Measurements from ENCODE around the gene NMU.

Gene NMU

GRCh38 chr4:55671667-55672066 is 35.6 kb upstream of the NMU start:
- no peak for DNase-seq (ENCODE audit: low read depth)
- H3K4me3 ChIP-seq (ENCODE audit: low read length), result no peak overlapping the region
- TF ChIP-seq, protein P1, sequence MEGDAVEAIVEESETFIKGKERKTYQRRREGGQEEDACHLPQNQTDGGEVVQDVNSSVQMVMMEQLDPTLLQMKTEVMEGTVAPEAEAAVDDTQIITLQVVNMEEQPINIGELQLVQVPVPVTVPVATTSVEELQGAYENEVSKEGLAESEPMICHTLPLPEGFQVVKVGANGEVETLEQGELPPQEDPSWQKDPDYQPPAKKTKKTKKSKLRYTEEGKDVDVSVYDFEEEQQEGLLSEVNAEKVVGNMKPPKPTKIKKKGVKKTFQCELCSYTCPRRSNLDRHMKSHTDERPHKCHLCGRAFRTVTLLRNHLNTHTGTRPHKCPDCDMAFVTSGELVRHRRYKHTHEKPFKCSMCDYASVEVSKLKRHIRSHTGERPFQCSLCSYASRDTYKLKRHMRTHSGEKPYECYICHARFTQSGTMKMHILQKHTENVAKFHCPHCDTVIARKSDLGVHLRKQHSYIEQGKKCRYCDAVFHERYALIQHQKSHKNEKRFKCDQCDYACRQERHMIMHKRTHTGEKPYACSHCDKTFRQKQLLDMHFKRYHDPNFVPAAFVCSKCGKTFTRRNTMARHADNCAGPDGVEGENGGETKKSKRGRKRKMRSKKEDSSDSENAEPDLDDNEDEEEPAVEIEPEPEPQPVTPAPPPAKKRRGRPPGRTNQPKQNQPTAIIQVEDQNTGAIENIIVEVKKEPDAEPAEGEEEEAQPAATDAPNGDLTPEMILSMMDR (conservative IDR thresholded peaks at IDR 0.05; ENCODE audit: low read length), result no peak

DNA sequence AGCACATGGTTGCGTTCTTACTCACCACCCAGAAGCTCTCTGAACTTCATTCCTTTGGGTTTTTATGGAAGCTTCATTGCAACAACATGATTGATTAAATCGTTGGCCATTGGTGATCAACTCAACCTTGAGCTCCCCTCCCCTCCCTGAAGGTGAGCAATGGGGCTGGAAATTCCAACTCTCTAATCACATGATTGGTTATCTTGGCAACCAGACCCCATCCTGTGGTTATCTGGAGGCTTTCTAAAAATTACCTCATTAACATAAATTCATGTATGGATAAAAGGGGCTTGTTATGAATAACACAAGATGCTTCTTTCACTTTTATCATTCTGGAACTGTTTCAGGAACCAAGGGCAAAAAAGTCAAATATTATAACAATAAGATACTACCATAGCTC is 34.6 kb upstream of the NMU start:
- DNase-seq (ENCODE audit: low read depth), result no peak
- TF ChIP-seq, protein P1 (conservative IDR thresholded peaks at IDR 0.05; ENCODE audit: low read length), result no peak
- H3K4me3 ChIP-seq (ENCODE audit: low read length), result no peak overlapping the region

DNA sequence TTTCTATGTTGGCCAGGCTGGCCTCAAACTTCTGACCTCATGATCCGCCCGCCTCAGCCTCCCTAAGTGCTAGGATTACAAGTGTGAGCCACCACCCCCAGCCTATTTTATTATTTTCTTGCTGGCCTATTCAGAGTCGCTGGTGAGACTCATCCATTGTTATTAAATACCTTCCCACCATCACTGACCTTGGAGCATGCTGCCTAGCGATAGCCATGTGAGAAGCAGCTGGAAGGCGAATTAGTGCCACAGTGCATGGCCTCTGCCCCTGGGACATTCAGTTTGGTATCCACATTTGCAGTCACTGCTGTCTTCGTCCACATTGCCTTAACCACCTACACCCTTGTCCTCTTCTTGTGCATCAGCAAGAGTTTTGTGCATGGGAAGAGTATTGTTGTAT is 32.4 kb upstream of the NMU start:
- TF ChIP-seq, protein P1 (conservative IDR thresholded peaks at IDR 0.05; ENCODE audit: low read length), result no peak
- no peak overlapping the region for H3K4me3 ChIP-seq (ENCODE audit: low read length)

DNA sequence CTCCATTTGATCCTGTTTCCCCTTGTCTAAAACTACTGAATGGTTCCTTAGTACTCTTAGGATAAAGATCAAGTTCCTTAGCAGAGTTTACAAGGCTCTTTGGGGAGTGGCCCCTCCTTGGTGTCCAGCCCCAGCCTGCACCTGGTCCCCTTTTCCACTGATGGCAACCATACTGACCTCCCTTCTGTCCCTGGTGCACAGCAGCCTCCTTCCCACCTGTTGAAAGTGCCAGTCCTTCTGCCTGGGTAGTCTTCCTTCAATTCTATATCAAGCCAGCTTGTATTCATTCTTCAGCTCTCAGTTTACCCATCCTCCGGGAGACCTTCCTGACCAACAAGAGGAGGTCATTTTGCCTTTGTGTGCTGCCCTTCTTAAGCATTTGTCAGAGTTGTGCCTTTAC is 30.4 kb upstream of the NMU start:
- no peak for DNase-seq (ENCODE audit: low read depth)

More for the DNA sequence above, 32.4 kb upstream of the NMU start:
- DNase-seq (ENCODE audit: low read depth), result no peak

DNA sequence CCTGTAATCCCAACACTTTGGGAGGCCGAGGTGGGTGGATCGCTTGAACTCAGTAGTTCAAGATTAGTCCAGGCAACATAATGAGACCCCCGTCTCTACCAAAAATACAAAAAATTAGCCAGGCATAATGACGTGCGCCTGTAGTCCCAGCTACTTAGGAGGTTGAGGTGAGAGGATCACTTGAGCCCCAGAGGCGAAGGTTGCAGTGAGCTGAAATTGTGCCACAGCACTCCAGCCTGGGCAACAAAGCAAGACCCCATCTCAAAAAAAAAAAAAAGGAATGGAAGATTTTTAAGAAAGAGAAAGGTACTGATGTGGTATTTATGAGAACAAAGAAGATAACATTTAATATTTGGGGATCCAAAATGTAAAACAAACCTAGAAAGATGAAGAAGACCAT is 27.0 kb upstream of the NMU start:
- no peak overlapping the region for H3K4me3 ChIP-seq (ENCODE audit: low read length)
- TF ChIP-seq, protein P1 (conservative IDR thresholded peaks at IDR 0.05; ENCODE audit: low read length), result no peak
- no peak for DNase-seq (ENCODE audit: low read depth)

More for the DNA sequence above, 30.4 kb upstream of the NMU start:
- TF ChIP-seq, protein P1 (conservative IDR thresholded peaks at IDR 0.05; ENCODE audit: low read length), result no peak
- H3K4me3 ChIP-seq (ENCODE audit: low read length), result no peak overlapping the region

DNA sequence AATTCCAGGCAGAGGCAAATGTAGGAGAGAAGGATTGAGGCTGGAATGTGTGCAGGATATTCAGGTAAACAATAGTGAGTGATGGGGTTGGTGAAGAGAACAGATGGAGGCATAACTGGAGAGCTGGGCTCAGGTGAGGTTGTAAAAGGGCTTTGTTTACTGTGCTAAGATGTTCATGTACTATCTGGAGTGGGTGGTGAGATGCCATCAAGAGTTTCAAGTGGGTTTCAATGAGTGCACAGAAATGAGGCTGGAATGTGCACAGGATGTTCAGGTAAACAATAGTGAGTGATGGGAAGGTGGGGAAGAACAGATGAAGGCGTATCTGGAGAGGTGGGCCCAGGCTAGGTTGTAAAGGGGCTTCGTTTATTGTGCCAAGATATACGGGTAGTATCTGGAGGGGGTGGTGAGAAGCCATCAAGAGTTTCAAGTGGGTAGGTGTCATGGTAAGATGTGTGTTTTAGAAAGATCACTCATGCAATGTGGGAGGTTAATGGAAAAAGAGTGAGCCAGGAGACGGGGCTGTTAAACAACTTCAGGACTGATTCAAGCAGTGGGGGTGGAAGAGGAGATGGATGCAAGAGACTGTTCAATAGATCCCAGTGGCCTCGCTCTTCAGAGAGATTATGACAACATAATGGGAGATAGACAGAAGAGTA is 25.4 kb upstream of the NMU start:
- DNase-seq (ENCODE audit: low read depth), result no peak
- TF ChIP-seq, protein P1 (conservative IDR thresholded peaks at IDR 0.05; ENCODE audit: low read length), result no peak
- no peak overlapping the region for H3K4me3 ChIP-seq (ENCODE audit: low read length)

DNA sequence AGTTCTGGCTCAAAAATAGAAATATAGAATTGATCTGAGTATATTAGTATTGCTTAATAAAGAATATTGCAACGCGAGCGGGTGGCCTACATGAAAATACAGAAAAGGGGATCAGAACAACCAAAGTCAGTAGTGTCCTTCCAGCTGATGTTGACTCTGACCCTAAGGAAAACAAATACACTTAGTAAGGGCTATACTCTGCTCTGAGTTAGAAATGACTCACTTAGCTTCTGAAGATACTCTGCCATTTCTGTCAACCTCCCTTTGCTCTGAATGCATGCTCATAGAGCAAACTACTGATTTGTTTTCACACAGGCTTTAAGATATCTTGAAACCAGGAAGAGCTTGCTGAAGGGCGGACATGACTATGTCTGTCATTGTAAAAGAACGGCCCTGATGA is 22.6 kb upstream of the NMU start:
- DNase-seq (ENCODE audit: low read depth), result no peak
- H3K4me3 ChIP-seq (ENCODE audit: low read length), result no peak overlapping the region
- TF ChIP-seq, protein P1 (conservative IDR thresholded peaks at IDR 0.05; ENCODE audit: low read length), result no peak
